Central memory CD8-positive, alpha-beta T cell (primary cell): Measurements from ENCODE around the gene PRRX1.

ENCODE experiments used
- ATAC-seq: fragments of 150-1000 bp; cut with Tn5 transposase; replicated peaks from 2 replicates; pipeline ENCODE4 v1.10.0; 2022; ENCODE audit warnings: mild to moderate bottlenecking, moderate FRiP score, moderate number of reproducible peaks; ENCODE audit not compliant: poor library complexity, severe bottlenecking; ENCODE audit errors: extremely low read depth
- DNase-seq, 2 donors: peaks; one replicate each; pipeline ENCODE4 v3.0.0; 2021; ENCODE audit warnings: low spot score in 2 of 2
- H3K27ac Mint-ChIP-seq: one replicate; pipeline ENCODE4 v1.8.0; 2022; ENCODE audit warnings: low read depth, mild to moderate bottlenecking, moderate library complexity, mixed read lengths
- H3K27me3 Mint-ChIP-seq: one replicate; pipeline ENCODE4 v1.8.0; 2022; ENCODE audit warnings: mixed read lengths
- H3K36me3 Mint-ChIP-seq: one replicate; pipeline ENCODE4 v1.8.0; 2022; ENCODE audit warnings: mild to moderate bottlenecking, moderate library complexity, mixed read lengths; ENCODE audit not compliant: insufficient read depth
- H3K4me1 Mint-ChIP-seq: one replicate; pipeline ENCODE4 v1.8.0; 2022; ENCODE audit warnings: mixed read lengths
- H3K4me3 Mint-ChIP-seq: one replicate; pipeline ENCODE4 v1.8.0; 2022; ENCODE audit warnings: mild to moderate bottlenecking, moderate library complexity, mixed read lengths
- H3K9me3 Mint-ChIP-seq: one replicate; pipeline ENCODE4 v1.8.0; 2022; ENCODE audit warnings: mixed read lengths

PRRX1 gene

DNA sequence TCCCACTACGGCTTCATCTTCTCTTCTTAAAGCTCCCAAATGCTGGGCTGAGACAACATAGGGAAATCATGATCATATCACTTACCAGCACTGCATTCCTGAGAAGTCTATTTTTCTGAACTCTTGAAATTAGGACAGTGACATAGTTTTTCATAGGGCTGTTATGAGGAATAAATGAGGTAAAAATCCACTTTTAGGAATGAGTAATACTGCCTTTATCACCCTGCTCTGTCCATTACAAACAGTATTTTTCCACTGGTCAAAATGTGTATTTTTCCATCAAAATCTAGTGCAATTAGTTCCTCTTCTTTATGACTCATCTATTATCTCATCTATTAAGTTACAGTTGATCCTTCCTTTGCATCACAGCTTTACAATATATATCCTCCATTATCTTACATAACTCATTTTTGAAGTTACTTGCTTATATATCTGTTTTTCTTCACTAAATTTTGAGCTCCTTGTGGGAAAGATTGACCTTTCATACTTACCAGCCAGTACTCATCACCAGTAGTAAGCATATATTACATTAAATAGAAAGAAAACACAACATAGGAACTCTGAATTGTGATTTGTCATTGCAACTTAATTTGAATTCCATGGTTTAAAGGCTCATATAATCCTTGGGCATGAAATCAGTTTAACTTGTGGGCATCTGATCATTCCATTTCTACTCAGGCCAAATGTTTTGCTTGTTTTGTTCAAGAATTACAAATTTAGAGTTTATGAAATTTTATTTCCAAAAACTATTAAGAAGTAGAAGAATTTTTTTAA is 37.1 kb downstream of the PRRX1 start:
- Mint-ChIP-seq H3K4me1 (no peaks in the 10 kb centered on the region), H3K27ac (no peak overlapping the region), H3K4me3 (no peak overlapping the region), H3K36me3 (no peaks in the 10 kb centered on the region), H3K9me3 (no peaks in the 10 kb centered on the region), H3K27me3 (peaks cover 37% of the 10 kb centered on the region)
- DNase-seq = no peak
- no peak for ATAC-seq

GRCh38 chr1:170701962-170702361 is 38.0 kb downstream of the PRRX1 start:
- ATAC-seq = no peak
- DNase-seq = no peak
- H3K4me1 Mint-ChIP-seq = no peaks in the 10 kb centered on the region
- no peaks in the 10 kb centered on the region for H3K9me3 Mint-ChIP-seq
- H3K4me3 Mint-ChIP-seq = no peak overlapping the region
- H3K27ac Mint-ChIP-seq = no peak overlapping the region
- H3K27me3 Mint-ChIP-seq = peaks cover 35% of the 10 kb centered on the region
- H3K36me3 Mint-ChIP-seq = no peaks in the 10 kb centered on the region

- Mint-ChIP-seq H3K4me1 (no peaks in the 10 kb centered on the region), H3K27me3 (peaks cover 38% of the 10 kb centered on the region), H3K36me3 (no peaks in the 10 kb centered on the region), H3K4me3 (no peak overlapping the region), H3K9me3 (no peaks in the 10 kb centered on the region), H3K27ac (no peak overlapping the region)
- DNase-seq (no peak), ATAC-seq (no peak)
Observed at GRCh38 chr1:170703591-170703990, 39.7 kb downstream of the PRRX1 start.

DNA sequence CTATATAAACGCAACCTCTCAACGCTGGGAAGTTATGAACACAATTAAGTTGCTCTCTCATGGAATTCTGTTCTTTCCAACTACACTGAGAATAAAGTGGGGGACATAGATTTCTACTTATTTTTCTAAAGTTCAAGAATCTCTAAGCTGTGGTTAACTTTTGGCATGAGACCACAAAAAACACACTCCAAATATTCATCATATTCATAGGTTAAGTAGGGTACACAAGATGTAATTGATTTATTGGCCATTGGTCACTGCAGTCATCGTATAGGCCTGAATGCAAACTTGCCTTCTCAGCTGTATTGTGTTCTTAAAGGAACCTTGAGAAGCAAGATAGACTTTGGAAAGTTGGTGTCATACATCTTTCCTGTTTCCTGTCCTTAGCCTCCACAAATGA is 40.3 kb downstream of the PRRX1 start:
- Mint-ChIP-seq H3K4me3 (no peak overlapping the region), H3K9me3 (no peaks in the 10 kb centered on the region)
- DNase-seq = no peak

GRCh38 chr1:170705981-170706380 is 42.0 kb downstream of the PRRX1 start:
- Mint-ChIP-seq H3K27me3 (peaks cover 14% of the 10 kb centered on the region), H3K27ac (no peak overlapping the region), H3K36me3 (no peaks in the 10 kb centered on the region), H3K9me3 (no peaks in the 10 kb centered on the region), H3K4me3 (no peak overlapping the region), H3K4me1 (no peaks in the 10 kb centered on the region)
- no peak for DNase-seq
- no peak for ATAC-seq

More for the DNA sequence above, 40.3 kb downstream of the PRRX1 start:
- Mint-ChIP-seq H3K27me3 (peaks cover 31% of the 10 kb centered on the region), H3K36me3 (no peaks in the 10 kb centered on the region), H3K4me1 (no peaks in the 10 kb centered on the region), H3K27ac (no peak overlapping the region)
- no peak for ATAC-seq

DNA sequence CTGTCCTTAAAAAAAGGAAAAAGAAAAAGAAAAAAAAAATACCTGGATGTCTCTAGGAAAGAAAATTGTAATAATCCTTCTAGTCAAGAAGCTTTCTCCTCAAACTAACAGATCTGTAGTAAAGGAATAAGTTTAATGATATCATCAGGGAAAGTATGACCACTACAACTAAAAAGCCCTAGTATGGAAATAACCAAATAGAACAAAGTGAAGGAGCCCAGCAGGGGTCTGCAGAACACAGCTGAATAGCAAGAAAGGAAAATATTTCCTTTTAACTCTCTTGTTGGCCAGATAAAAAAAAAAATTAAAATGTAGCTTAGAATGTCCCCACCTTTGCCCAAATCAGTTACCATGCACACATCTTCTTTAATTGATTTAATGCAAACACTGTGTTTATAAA is 43.2 kb downstream of the PRRX1 start:
- H3K4me1 Mint-ChIP-seq = no peaks in the 10 kb centered on the region

GRCh38 chr1:170707959-170708655 is 44.2 kb downstream of the PRRX1 start:
- H3K4me3 Mint-ChIP-seq = no peak overlapping the region
- H3K27me3 Mint-ChIP-seq = peaks cover 9% of the 10 kb centered on the region
- no peak overlapping the region for H3K27ac Mint-ChIP-seq
- H3K36me3 Mint-ChIP-seq = no peaks in the 10 kb centered on the region
- DNase-seq (no peak), ATAC-seq (no peak)
- H3K9me3 Mint-ChIP-seq = no peaks in the 10 kb centered on the region
- H3K4me1 Mint-ChIP-seq = no peaks in the 10 kb centered on the region

More for the DNA sequence above, 43.2 kb downstream of the PRRX1 start:
- Mint-ChIP-seq H3K36me3 (no peaks in the 10 kb centered on the region), H3K27ac (no peak overlapping the region), H3K9me3 (no peaks in the 10 kb centered on the region), H3K27me3 (peaks cover 9% of the 10 kb centered on the region), H3K4me3 (no peak overlapping the region)
- DNase-seq (no peak), ATAC-seq (no peak)

- no peak overlapping the region for H3K4me3 Mint-ChIP-seq
- DNase-seq (no peak), ATAC-seq (no peak)
- H3K36me3 Mint-ChIP-seq = no peaks in the 10 kb centered on the region
- H3K27me3 Mint-ChIP-seq = peaks cover 21% of the 10 kb centered on the region
- H3K27ac Mint-ChIP-seq = no peak overlapping the region
- H3K9me3 Mint-ChIP-seq = no peaks in the 10 kb centered on the region
- H3K4me1 Mint-ChIP-seq = no peaks in the 10 kb centered on the region
Observed at GRCh38 chr1:170711682-170712081, 47.8 kb downstream of the PRRX1 start.

GRCh38 chr1:170714163-170714562 is 50.2 kb downstream of the PRRX1 start:
- no peaks in the 10 kb centered on the region for H3K36me3 Mint-ChIP-seq
- H3K4me3 Mint-ChIP-seq = no peak overlapping the region
- no peaks in the 10 kb centered on the region for H3K4me1 Mint-ChIP-seq
- ATAC-seq (no peak), DNase-seq (no peak)
- no peak overlapping the region for H3K27ac Mint-ChIP-seq
- H3K27me3 Mint-ChIP-seq = peaks cover 20% of the 10 kb centered on the region
- no peaks in the 10 kb centered on the region for H3K9me3 Mint-ChIP-seq

DNA sequence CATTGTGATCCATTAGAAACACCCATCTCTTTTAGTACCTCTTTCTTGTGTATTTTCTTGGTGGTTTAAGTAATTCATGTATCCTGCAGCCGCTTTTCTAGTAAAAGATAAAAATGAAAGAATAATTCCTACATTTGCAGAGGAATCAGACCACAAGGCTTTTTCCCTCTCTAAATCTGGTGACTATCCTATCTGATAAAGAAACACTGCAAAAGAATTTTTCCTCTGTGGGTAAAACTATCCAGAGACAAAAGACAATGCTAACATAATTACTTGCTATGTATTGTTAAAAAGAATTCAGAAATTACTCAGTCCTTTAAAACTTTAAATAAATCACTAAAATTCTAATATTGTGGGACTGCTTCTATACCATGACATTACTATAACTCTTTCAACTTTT is 51.0 kb downstream of the PRRX1 start:
- no peak for DNase-seq
- Mint-ChIP-seq H3K27me3 (peaks cover 20% of the 10 kb centered on the region), H3K4me3 (no peak overlapping the region), H3K27ac (no peak overlapping the region), H3K9me3 (no peaks in the 10 kb centered on the region), H3K4me1 (no peaks in the 10 kb centered on the region), H3K36me3 (no peaks in the 10 kb centered on the region)
- ATAC-seq = no peak

GRCh38 chr1:170716835-170717429 is 53.0 kb downstream of the PRRX1 start:
- Mint-ChIP-seq H3K4me3 (no peak overlapping the region), H3K27me3 (peaks cover 32% of the 10 kb centered on the region), H3K36me3 (no peaks in the 10 kb centered on the region), H3K4me1 (no peaks in the 10 kb centered on the region), H3K9me3 (no peaks in the 10 kb centered on the region), H3K27ac (no peak overlapping the region)
- DNase-seq (no peak), ATAC-seq (no peak)

- DNase-seq (no peak), ATAC-seq (no peak)
- no peaks in the 10 kb centered on the region for H3K36me3 Mint-ChIP-seq
- no peak overlapping the region for H3K4me3 Mint-ChIP-seq
- H3K27me3 Mint-ChIP-seq = peaks cover 52% of the 10 kb centered on the region
- H3K27ac Mint-ChIP-seq = no peak overlapping the region
- no peaks in the 10 kb centered on the region for H3K4me1 Mint-ChIP-seq
- no peaks in the 10 kb centered on the region for H3K9me3 Mint-ChIP-seq
Observed at GRCh38 chr1:170720661-170721060, 56.7 kb downstream of the PRRX1 start.

DNA sequence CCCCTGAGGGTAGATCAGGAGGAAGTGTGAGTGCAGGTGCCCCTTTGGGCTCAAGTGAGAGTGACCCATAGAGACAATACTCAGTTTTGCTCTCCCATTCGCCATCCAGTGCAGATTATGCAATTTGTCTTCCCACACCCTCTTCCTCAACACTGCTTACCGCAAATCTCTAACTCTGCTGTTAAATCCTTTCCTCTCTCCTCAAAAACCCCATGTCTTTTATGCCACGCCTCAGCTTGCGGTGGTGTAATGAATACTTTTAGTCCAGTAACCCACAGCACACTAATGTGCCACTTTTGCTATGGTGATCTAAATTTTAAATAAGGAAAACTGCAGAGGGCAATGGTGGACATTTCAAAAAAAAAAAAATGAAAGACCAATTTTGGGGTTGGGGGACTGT is 57.7 kb downstream of the PRRX1 start:
- no peak overlapping the region for H3K27ac Mint-ChIP-seq

More for the DNA sequence above, 57.7 kb downstream of the PRRX1 start:
- Mint-ChIP-seq H3K27me3 (peaks cover 52% of the 10 kb centered on the region), H3K36me3 (no peaks in the 10 kb centered on the region), H3K9me3 (no peaks in the 10 kb centered on the region), H3K4me1 (no peaks in the 10 kb centered on the region), H3K4me3 (no peak overlapping the region)
- ATAC-seq (no peak), DNase-seq (no peak)
